GM12892 (cell line): ENCODE measurements around the gene CR1.
"Not testable (repeated sequence)": the region's sequence is repeated elsewhere in the genome, so short reads cannot be mapped to it uniquely, and the experiment has no call there.

Experiments used
- DNase-seq: peaks from one replicate; pipeline ENCODE4 v3.0.0; 2011; ENCODE audit not compliant: insufficient read length
- FAIRE-seq: peaks from 2 replicates; lab custom pipeline; 2011; peaks lifted over from hg19 to GRCh38; lab: Jason Lieb, UNC
- POLR2A ChIP-seq: IDR thresholded peaks from 2 replicates; pipeline ENCODE4 v1.6.1; 2011; ENCODE audit warnings: low read depth, low read length, control low read depth
- POLR2AphosphoS5 ChIP-seq: IDR thresholded peaks from 2 replicates; pipeline ENCODE4 v1.6.1; 2011; ENCODE audit warnings: low read depth, low read length, control low read depth
- TAF1 ChIP-seq: IDR thresholded peaks from 2 replicates; pipeline ENCODE4 v1.6.1; 2011; ENCODE audit warnings: low read depth, mild to moderate bottlenecking, control low read depth, low read length, borderline replicate concordance

CR1 gene

GRCh38 chr1:207565546-207566468, 69.8 kb downstream of the CR1 start:
- DNase-seq: no peak
- no peak for TF ChIP-seq POLR2A
- no peak for TF ChIP-seq POLR2AphosphoS5
- no peak for TF ChIP-seq TAF1
- no peak for FAIRE-seq

GRCh38 chr1:207571926-207572325, 76.0 kb downstream of the CR1 start:
- not testable (repeated sequence) for DNase-seq, FAIRE-seq

- not testable (repeated sequence) for DNase-seq, FAIRE-seq
Measured at GRCh38 chr1:207573074-207573473, 77.1 kb downstream of the CR1 start.

- not testable (repeated sequence) for DNase-seq, FAIRE-seq
Measured at GRCh38 chr1:207575381-207575780, 79.4 kb downstream of the CR1 start.

GRCh38 chr1:207578796-207579435, 83.0 kb downstream of the CR1 start:
- DNase-seq (no peak), FAIRE-seq (no peak)
- TF ChIP-seq POLR2AphosphoS5: no peak
- no peak for TF ChIP-seq POLR2A
- TF ChIP-seq TAF1: no peak

GRCh38 chr1:207579436-207579799, 83.5 kb downstream of the CR1 start:
- TF ChIP-seq POLR2AphosphoS5: no peak
- DNase-seq: no peak
- FAIRE-seq: peak; percentile 74

GRCh38 chr1:207581496-207582153, 85.7 kb downstream of the CR1 start:
- FAIRE-seq (no peak), DNase-seq (no peak)
- TF ChIP-seq POLR2A (no peak), POLR2AphosphoS5 (no peak), TAF1 (no peak)

- not testable (repeated sequence) for DNase-seq, FAIRE-seq
Measured at GRCh38 chr1:207589506-207589905, 93.5 kb downstream of the CR1 start.

GRCh38 chr1:207591205-207591604, 95.2 kb downstream of the CR1 start:
- not testable (repeated sequence) for DNase-seq, FAIRE-seq

GRCh38 chr1:207594095-207594494, 98.1 kb downstream of the CR1 start:
- FAIRE-seq, DNase-seq: not testable (repeated sequence)

GRCh38 chr1:207603777-207604176, 107.8 kb downstream of the CR1 start:
- FAIRE-seq: no peak
- no peak for DNase-seq
- TF ChIP-seq POLR2AphosphoS5: no peak

- FAIRE-seq: no peak
- no peak for TF ChIP-seq TAF1
- no peak for TF ChIP-seq POLR2AphosphoS5
- no peak for TF ChIP-seq POLR2A
- no peak for DNase-seq
Measured at GRCh38 chr1:207605444-207606361, 109.7 kb downstream of the CR1 start.
